Esophagus muscularis mucosa (tissue), 4 donors: ENCODE measurements around the gene LYPD6B. TPM values are rescaled to one million over a fixed set of nuclear protein-coding genes. Genes with fewer than 3 reads are reported as not detected.
A peak's percentile ranks its signal among the peaks of the same experiment; 100 is the strongest.

Experiments
- DNase-seq: peaks from one replicate; pipeline ENCODE4 v3.0.0-alpha.2; 2017; ENCODE audit errors: extremely low spot score
- H3K27ac ChIP-seq, 4 donors: fragments of 200-600 bp; sonication (generic); replicated peaks in 1 of 4; 1 replicate in 3 of 4; 2 replicates in 1 of 4; pipeline ENCODE4 v1.5.1; 2016 to 2019; ENCODE audit warnings: mild to moderate bottlenecking in 1 of 4
- H3K27me3 ChIP-seq, 4 donors: fragments of 200-600 bp; sonication (generic); one replicate each; pipeline versions ENCODE4 v1.5.1 to v1.6.0; 2016 to 2019
- H3K36me3 ChIP-seq, 4 donors: fragments of 200-600 bp; sonication (generic); one replicate each; pipeline ENCODE4 v1.5.1; 2016 to 2019
- H3K4me1 ChIP-seq, 4 donors: fragments of 200-600 bp; sonication (generic); one replicate each; pipeline ENCODE4 v1.5.1; 2016 to 2019
- H3K4me3 ChIP-seq, 4 donors: fragments of 200-600 bp; sonication (generic); 1 replicate in 2 of 4; 2 replicates in 2 of 4; pipeline ENCODE4 v1.5.1; 2016 to 2019; ENCODE audit warnings: mild to moderate bottlenecking in 4 of 4, moderate library complexity in 1 of 4
- H3K9me3 ChIP-seq, 4 donors: fragments of 200-600 bp; sonication (generic); 1 replicate in 3 of 4; 2 replicates in 1 of 4; pipeline ENCODE4 v1.5.1; 2016 to 2019
- CTCF ChIP-seq, 3 experiments: fragments of 200-600 bp in 2 of 3; fragments of 450-650 bp in 1 of 3; sonication (generic) in 2 of 3; IDR thresholded peaks; one replicate each; pipeline ENCODE4 v1.5.1; 2017 to 2019; ENCODE audit warnings: antibody characterized with exemption in 3 of 3, mild to moderate bottlenecking in 2 of 3, moderate library complexity in 1 of 3
- EP300 ChIP-seq: sonication (generic); formaldehyde crosslinking; IDR thresholded peaks from one replicate; pipeline ENCODE4 v1.6.1; 2017; ENCODE audit warnings: antibody characterized with exemption
- POLR2A ChIP-seq: fragments of 450-650 bp; IDR thresholded peaks from one replicate; pipeline ENCODE4 v1.6.1; 2017; ENCODE audit warnings: antibody characterized with exemption, moderate library complexity, mild to moderate bottlenecking, low read depth
- POLR2AphosphoS5 ChIP-seq, 2 donors: sonication (generic); formaldehyde crosslinking; IDR thresholded peaks; one replicate each; pipeline ENCODE4 v1.6.1; 2017; ENCODE audit warnings: antibody characterized with exemption in 2 of 2
- WGBS: methylation state at CpG from one replicate; pipeline ENCODE4 v1.1.5; 2018; 5-methylcytosine and 5-hydroxymethylcytosine counted together
- intact Hi-C: fragments of 100-400 bp; cut with DNase I; formaldehyde crosslinking; loops from one replicate; pipeline ENCODE4 v1.15.1; 2023
- total RNA-seq, 4 donors: library from RNA; depleted of rRNA; stranded (reverse); fragments of >200 nt; gene quantifications; one replicate each; pipeline versions ENCODE4 v1.1.0 to v1.2.1, GENCODE V29; 2016

LYPD6B gene
- total RNA-seq, 4 donors from 2014 or later = not detected

DNA sequence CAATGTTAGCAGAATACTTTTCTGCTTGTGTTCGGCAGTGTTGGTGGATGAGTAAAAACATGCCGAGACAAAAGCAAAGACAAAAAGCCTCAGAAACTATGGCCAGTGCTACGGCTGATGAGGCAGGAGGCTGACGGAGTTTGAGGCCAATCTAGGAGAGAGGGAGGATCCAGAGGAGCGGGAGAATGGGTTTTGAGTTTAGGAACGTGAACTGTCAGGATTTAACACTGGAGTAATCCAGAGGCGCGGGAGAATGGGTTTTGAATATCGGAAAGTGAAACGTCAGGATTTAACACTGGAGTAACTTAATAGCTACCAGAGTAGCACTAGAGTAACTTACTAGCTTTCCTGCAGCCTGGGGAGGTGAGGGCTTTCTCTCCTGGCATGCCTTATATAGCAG is 37.4 kb downstream of the LYPD6B start:
- Histone ChIP-seq H3K27me3 (no peaks in the 10 kb centered on the region), H3K36me3 (no peaks in the 10 kb centered on the region), H3K4me1 (no peaks in the 10 kb centered on the region), H3K4me3 (peak overlapping the region in 1 of 4 donors; percentile 20), H3K27ac (no peak overlapping the region), H3K9me3 (no peaks in the 10 kb centered on the region)
- WGBS = 52% methylated on average over 10 of the region's 10 CpGs
- TF ChIP-seq EP300 (no peak), POLR2A (no peak), POLR2AphosphoS5 (IDR thresholded peaks at IDR 0.05) (no peak), CTCF (IDR thresholded peaks at IDR 0.05) (no peak)
- no peak for DNase-seq
- intact Hi-C loops = no loop called here

DNA sequence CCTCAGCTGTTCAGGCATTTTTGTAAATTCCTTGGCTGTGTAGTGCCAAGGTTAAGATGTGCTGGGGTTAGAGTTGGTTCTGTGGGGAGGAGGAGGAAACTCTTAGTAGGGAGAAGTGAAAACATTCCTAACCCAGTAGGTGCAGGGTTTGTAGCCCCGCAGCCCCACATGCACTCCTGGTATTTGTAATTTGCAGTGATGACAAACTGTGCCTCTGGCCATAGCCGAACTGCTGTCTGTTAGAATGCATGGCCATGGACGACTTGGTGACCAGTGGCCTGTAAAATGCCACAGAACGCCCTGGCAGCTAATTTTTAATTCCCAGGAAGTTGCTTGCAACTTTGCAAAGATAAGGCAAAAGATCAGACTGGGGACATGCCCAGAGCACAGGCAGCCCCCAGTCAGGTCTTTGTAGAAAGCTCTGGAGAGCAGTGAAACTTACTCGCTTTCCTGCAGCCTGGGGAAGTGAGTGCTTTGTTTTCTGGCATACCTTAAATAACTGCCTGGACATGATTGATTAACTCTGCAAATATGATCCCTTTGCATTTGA is 38.4 kb downstream of the LYPD6B start:
- no peaks in the 10 kb centered on the region for H3K9me3 ChIP-seq
- WGBS = 84% methylated on average over 5 of the region's 5 CpGs
- intact Hi-C loops = no loop called here
- H3K27ac ChIP-seq = no peak overlapping the region
- TF ChIP-seq CTCF (IDR thresholded peaks at IDR 0.05) (no peak), POLR2AphosphoS5 (IDR thresholded peaks at IDR 0.05) (no peak), POLR2A (no peak), EP300 (no peak)
- no peaks in the 10 kb centered on the region for H3K27me3 ChIP-seq
- no peaks in the 10 kb centered on the region for H3K36me3 ChIP-seq
- H3K4me3 ChIP-seq = no peak overlapping the region
- no peaks in the 10 kb centered on the region for H3K4me1 ChIP-seq
- DNase-seq = no peak

DNA sequence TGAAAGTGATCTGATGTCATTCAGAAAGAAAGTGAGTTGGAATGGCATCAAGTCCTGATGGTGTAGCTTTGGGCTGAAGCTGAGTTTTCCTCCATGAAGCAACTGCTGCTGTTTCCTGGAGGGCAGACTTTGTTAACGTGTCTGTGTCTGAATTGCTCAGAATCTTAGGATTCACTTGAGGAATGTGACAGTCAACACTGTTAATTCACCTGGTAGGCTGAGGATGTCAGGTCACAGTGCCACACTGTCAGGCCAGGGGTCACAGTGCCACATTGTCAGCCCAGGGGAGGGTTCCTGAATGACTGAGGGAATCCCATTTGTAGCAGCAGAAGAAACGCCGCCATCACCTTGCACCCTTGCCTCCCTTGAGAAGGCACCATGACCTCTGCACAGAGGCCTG is 39.4 kb downstream of the LYPD6B start:
- Histone ChIP-seq H3K36me3 (no peaks in the 10 kb centered on the region), H3K4me3 (no peak overlapping the region), H3K27ac (no peak overlapping the region), H3K9me3 (no peaks in the 10 kb centered on the region), H3K4me1 (no peaks in the 10 kb centered on the region), H3K27me3 (no peaks in the 10 kb centered on the region)
- DNase-seq = no peak
- WGBS = 72% methylated on average over 3 of the region's 3 CpGs
- TF ChIP-seq CTCF (IDR thresholded peaks at IDR 0.05) (no peak), POLR2AphosphoS5 (IDR thresholded peaks at IDR 0.05) (no peak), POLR2A (no peak), EP300 (no peak)
- intact Hi-C loops = no loop called here

DNA sequence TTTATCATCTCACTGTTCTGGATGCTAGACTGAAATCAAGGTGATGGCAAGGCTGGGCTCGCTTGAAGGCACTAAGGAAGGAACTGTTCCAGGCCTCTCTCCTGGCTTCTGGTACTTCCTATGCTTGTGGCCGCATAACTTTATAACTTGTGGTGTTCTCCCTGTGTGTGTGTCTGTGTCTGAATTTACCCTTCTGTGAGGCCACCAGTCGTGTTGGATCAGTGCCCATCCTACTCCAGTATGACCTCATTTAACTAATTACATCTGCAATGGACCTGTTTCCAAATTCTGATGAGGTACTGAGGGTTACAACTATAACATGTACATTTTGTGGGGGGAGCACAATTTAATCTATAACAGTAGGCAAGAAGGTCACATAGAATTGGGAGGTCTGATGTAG is 41.6 kb downstream of the LYPD6B start:
- TF ChIP-seq POLR2AphosphoS5 (IDR thresholded peaks at IDR 0.05) (no peak), CTCF (IDR thresholded peaks at IDR 0.05) (no peak), POLR2A (no peak), EP300 (no peak)
- H3K4me1 ChIP-seq = no peaks in the 10 kb centered on the region
- H3K27me3 ChIP-seq = no peaks in the 10 kb centered on the region
- no peak overlapping the region for H3K27ac ChIP-seq
- no peak for DNase-seq
- intact Hi-C loops = no loop called here
- H3K36me3 ChIP-seq = no peaks in the 10 kb centered on the region
- no peak overlapping the region for H3K4me3 ChIP-seq
- no peaks in the 10 kb centered on the region for H3K9me3 ChIP-seq
- 82% methylated on average over 3 of the region's 3 CpGs for WGBS

DNA sequence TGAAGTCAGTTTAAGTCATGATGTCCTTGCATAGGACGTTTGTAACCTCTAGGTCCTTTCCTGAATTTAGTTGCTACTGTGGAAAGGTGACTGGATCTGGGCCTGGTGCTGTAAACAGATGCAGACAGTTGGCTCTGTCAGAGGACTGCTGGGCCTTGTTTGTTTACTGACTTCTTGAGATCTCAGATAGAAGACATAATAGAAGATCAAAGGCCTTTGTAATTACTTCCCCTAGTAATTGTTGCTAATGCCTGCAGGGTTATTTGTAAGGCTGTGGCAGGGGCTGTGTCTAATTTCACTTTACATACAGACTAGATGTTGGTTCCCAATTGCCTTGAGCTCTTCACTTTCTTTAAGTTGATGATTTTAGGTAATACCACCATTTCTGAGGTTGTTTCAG is 42.5 kb downstream of the LYPD6B start:
- Histone ChIP-seq H3K4me1 (no peaks in the 10 kb centered on the region), H3K27me3 (no peaks in the 10 kb centered on the region), H3K27ac (no peak overlapping the region), H3K4me3 (no peak overlapping the region), H3K9me3 (no peaks in the 10 kb centered on the region), H3K36me3 (no peaks in the 10 kb centered on the region)
- no peak for TF ChIP-seq POLR2A
- TF ChIP-seq POLR2AphosphoS5 (IDR thresholded peaks at IDR 0.05) = no peak
- TF ChIP-seq EP300 = no peak
- no peak for TF ChIP-seq CTCF (IDR thresholded peaks at IDR 0.05)
- intact Hi-C loops = no loop called here
- DNase-seq = peak; percentile 86
- WGBS = 71% methylated on average over 1 of the region's 1 CpG
